ENCODE measurements around the gene VAV2. TPM values are rescaled to one million over a fixed set of nuclear protein-coding genes. Genes with fewer than 3 reads are reported as not detected.
A peak's percentile ranks its signal among the peaks of the same experiment; 100 is the strongest.

The VAV2 gene
- total RNA-seq, 3 donors from 2014 or later, result 5.3 to 9.5 (median 8.8) TPM

- H3K27me3 ChIP-seq, result peaks cover 0 to 3% of the 10 kb centered on the region in 2 donors
- H3K27ac ChIP-seq, result no peak overlapping the region
- no peak for DNase-seq (ENCODE audit: low spot score in 2 of 2)
- H3K9me3 ChIP-seq, result no peaks in the 10 kb centered on the region
- H3K4me3 ChIP-seq, result no peak overlapping the region
- H3K4me1 ChIP-seq, result no peaks in the 10 kb centered on the region
- H3K36me3 ChIP-seq, result no peaks in the 10 kb centered on the region
- intact Hi-C loops (cut with DNase I; ENCODE audit: low total_unique reads), result loop anchor here (10.0 kb wide), 1 partner anchor 184 kb away; the partner anchor contains the start of gene ADAMTSL2
- TF ChIP-seq POLR2AphosphoS5 (IDR thresholded peaks at IDR 0.05) (no peak), POLR2A (IDR thresholded peaks at IDR 0.05) (no peak)
- TF ChIP-seq, protein P1, sequence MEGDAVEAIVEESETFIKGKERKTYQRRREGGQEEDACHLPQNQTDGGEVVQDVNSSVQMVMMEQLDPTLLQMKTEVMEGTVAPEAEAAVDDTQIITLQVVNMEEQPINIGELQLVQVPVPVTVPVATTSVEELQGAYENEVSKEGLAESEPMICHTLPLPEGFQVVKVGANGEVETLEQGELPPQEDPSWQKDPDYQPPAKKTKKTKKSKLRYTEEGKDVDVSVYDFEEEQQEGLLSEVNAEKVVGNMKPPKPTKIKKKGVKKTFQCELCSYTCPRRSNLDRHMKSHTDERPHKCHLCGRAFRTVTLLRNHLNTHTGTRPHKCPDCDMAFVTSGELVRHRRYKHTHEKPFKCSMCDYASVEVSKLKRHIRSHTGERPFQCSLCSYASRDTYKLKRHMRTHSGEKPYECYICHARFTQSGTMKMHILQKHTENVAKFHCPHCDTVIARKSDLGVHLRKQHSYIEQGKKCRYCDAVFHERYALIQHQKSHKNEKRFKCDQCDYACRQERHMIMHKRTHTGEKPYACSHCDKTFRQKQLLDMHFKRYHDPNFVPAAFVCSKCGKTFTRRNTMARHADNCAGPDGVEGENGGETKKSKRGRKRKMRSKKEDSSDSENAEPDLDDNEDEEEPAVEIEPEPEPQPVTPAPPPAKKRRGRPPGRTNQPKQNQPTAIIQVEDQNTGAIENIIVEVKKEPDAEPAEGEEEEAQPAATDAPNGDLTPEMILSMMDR (IDR thresholded peaks at IDR 0.05), result no peak
Observed at GRCh38 chr9:133718563-133719315, 273.4 kb downstream of the VAV2 start.

GRCh38 chr9:133717113-133718031 is 274.8 kb downstream of the VAV2 start:
- intact Hi-C loops (cut with DNase I; ENCODE audit: low total_unique reads), result loop anchor here (10.0 kb wide), 1 partner anchor 183 kb away; the partner anchor contains the start of gene ADAMTSL2
- peak overlapping the region in 1 of 2 donors; percentile 58 for H3K27ac ChIP-seq
- TF ChIP-seq POLR2A (IDR thresholded peaks at IDR 0.05), result no peak
- TF ChIP-seq, protein P1 (IDR thresholded peaks at IDR 0.05), result no peak
- TF ChIP-seq POLR2AphosphoS5 (IDR thresholded peaks at IDR 0.05), result no peak
- H3K4me3 ChIP-seq, result no peak overlapping the region
- H3K4me1 ChIP-seq, result no peaks in the 10 kb centered on the region
- H3K36me3 ChIP-seq, result no peaks in the 10 kb centered on the region
- DNase-seq (ENCODE audit: low spot score in 2 of 2), result no peak
- peaks cover 0 to 3% of the 10 kb centered on the region in 2 donors for H3K27me3 ChIP-seq
- H3K9me3 ChIP-seq, result no peaks in the 10 kb centered on the region

GRCh38 chr9:133716564-133717112 is 275.5 kb downstream of the VAV2 start:
- Histone ChIP-seq H3K27me3 (peaks cover 0 to 3% of the 10 kb centered on the region in 2 donors), H3K36me3 (no peaks in the 10 kb centered on the region), H3K9me3 (no peaks in the 10 kb centered on the region), H3K27ac (peak overlapping the region in 1 of 2 donors; percentile 58), H3K4me3 (no peak overlapping the region), H3K4me1 (no peaks in the 10 kb centered on the region)
- DNase-seq (ENCODE audit: low spot score in 2 of 2), result no peak
- intact Hi-C loops (cut with DNase I; ENCODE audit: low total_unique reads), result loop anchor here (10.0 kb wide), 1 partner anchor 182 kb away; the partner anchor contains the start of gene ADAMTSL2
- TF ChIP-seq POLR2A (IDR thresholded peaks at IDR 0.05) (no peak), POLR2AphosphoS5 (IDR thresholded peaks at IDR 0.05) (no peak)
- TF ChIP-seq, protein P1 (IDR thresholded peaks at IDR 0.05), result no peak

- H3K27me3 ChIP-seq, result peaks cover 0 to 3% of the 10 kb centered on the region in 2 donors
- TF ChIP-seq POLR2A (IDR thresholded peaks at IDR 0.05) (no peak), POLR2AphosphoS5 (IDR thresholded peaks at IDR 0.05) (no peak)
- TF ChIP-seq, protein P1 (IDR thresholded peaks at IDR 0.05), result peak in 1 of 3 donors; percentile 10
- H3K27ac ChIP-seq, result peak overlapping the region in 1 of 2 donors; percentile 58
- H3K9me3 ChIP-seq, result no peaks in the 10 kb centered on the region
- no peaks in the 10 kb centered on the region for H3K4me1 ChIP-seq
- intact Hi-C loops (cut with DNase I; ENCODE audit: low total_unique reads), result loop anchor here (10.0 kb wide), 1 partner anchor 181 kb away; the partner anchor contains the start of gene ADAMTSL2
- no peak overlapping the region for H3K4me3 ChIP-seq
- no peak for DNase-seq (ENCODE audit: low spot score in 2 of 2)
- no peaks in the 10 kb centered on the region for H3K36me3 ChIP-seq
Observed at GRCh38 chr9:133715866-133716563, 276.1 kb downstream of the VAV2 start.

Measured in breast epithelium (tissue), 4 donors.